Astrocyte (in vitro differentiated cells and primary cell): Measurements from ENCODE around the gene PCSK1.

Experiments
- EZH2 ChIP-seq: IDR thresholded peaks from 2 replicates; pipeline ENCODE4 v1.6.1; 2012; ENCODE audit warnings: mild to moderate bottlenecking, low read length, inconsistent platforms; ENCODE audit not compliant: insufficient read depth
- TF ChIP-seq, protein P1 (sequence below): IDR thresholded peaks from 2 replicates; pipeline ENCODE4 v1.5.1; 2011; ENCODE audit warnings: low read depth, mild to moderate bottlenecking, inconsistent platforms, low read length, moderate library complexity; ENCODE audit not compliant: insufficient read depth

DNA sequence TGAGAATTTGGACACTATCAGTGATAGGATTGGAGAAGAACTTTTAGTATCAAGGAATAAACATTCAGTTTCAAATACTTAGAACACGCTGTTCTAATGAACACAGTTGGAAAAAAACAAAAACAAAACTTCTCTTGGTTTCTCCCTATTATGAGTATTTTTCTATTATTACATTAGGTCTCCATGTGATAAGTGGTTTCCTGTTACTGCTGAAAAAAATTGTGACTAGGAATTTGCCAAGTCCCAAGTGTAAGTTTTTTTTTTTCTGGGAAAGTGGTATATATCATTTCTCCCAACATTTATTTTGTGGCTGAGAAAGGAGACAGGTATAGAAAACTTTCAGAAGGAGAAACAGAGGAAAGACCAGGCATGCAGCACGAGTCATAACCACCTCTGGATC is 41.1 kb downstream of the PCSK1 start:
- TF ChIP-seq EZH2: no peak
- TF ChIP-seq, protein P1, sequence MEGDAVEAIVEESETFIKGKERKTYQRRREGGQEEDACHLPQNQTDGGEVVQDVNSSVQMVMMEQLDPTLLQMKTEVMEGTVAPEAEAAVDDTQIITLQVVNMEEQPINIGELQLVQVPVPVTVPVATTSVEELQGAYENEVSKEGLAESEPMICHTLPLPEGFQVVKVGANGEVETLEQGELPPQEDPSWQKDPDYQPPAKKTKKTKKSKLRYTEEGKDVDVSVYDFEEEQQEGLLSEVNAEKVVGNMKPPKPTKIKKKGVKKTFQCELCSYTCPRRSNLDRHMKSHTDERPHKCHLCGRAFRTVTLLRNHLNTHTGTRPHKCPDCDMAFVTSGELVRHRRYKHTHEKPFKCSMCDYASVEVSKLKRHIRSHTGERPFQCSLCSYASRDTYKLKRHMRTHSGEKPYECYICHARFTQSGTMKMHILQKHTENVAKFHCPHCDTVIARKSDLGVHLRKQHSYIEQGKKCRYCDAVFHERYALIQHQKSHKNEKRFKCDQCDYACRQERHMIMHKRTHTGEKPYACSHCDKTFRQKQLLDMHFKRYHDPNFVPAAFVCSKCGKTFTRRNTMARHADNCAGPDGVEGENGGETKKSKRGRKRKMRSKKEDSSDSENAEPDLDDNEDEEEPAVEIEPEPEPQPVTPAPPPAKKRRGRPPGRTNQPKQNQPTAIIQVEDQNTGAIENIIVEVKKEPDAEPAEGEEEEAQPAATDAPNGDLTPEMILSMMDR: no peak
